SK-N-SH treated with all-trans-retinoic acid at 6 μM for 48 hours (cell line): Measurements from ENCODE around the gene ETV6.

Source experiments
- ATAC-seq: fragments of 200-7000 bp; cut with Tn5 transposase; 3 replicates; pipeline ENCODE4 v1.9.1; 2020; ENCODE audit warnings: mild to moderate bottlenecking, moderate library complexity
- ARNTL ChIP-seq: fragments of 450-650 bp; formaldehyde crosslinking; IDR thresholded peaks from 2 replicates; pipeline ENCODE4 v1.5.0; 2020; ENCODE audit warnings: low read depth, mild to moderate bottlenecking, moderate library complexity, borderline replicate concordance
- BACH2 ChIP-seq: fragments of 250-450 bp; sonication (Bioruptor Pico); IDR thresholded peaks from 2 replicates; pipeline ENCODE4 v1.9.0; 2021; ENCODE audit warnings: mild to moderate bottlenecking, borderline replicate concordance
- CSDC2 ChIP-seq: fragments of 250-450 bp; sonication (Bioruptor Pico); IDR thresholded peaks from 2 replicates; pipeline ENCODE4 v1.5.0; 2020; ENCODE audit warnings: mild to moderate bottlenecking, moderate library complexity
- ESRRG ChIP-seq: fragments of 250-450 bp; sonication (Bioruptor Pico); IDR thresholded peaks from 2 replicates; pipeline ENCODE4 v1.6.1; 2021; ENCODE audit warnings: mild to moderate bottlenecking
- ISL1 ChIP-seq: fragments of 250-450 bp; sonication (Bioruptor Pico); IDR thresholded peaks from 2 replicates; pipeline ENCODE4 v2.1.2; 2022; ENCODE audit warnings: mild to moderate bottlenecking, moderate library complexity
- PPARA ChIP-seq: fragments of 250-450 bp; sonication (Bioruptor Pico); IDR thresholded peaks from 2 replicates; pipeline ENCODE4 v1.5.0; 2020; ENCODE audit warnings: mild to moderate bottlenecking, borderline replicate concordance
- RARB ChIP-seq: fragments of 250-450 bp; sonication (Bioruptor Pico); IDR thresholded peaks from 2 replicates; pipeline ENCODE4 v1.8.0; 2021; ENCODE audit warnings: mild to moderate bottlenecking, moderate library complexity
- SNAI2 ChIP-seq: fragments of 250-450 bp; sonication (Bioruptor Pico); IDR thresholded peaks from 2 replicates; pipeline ENCODE4 v1.5.0; 2020; ENCODE audit warnings: mild to moderate bottlenecking, moderate library complexity
- TCF4 ChIP-seq: fragments of 250-450 bp; sonication (Bioruptor Pico); IDR thresholded peaks from 2 replicates; pipeline ENCODE4 v1.8.0; 2021; ENCODE audit warnings: mild to moderate bottlenecking, moderate library complexity, borderline replicate concordance
- TOX ChIP-seq: fragments of 250-450 bp; sonication (Bioruptor Pico); IDR thresholded peaks from 2 replicates; pipeline ENCODE4 v1.8.0; 2021; ENCODE audit warnings: mild to moderate bottlenecking, moderate library complexity, borderline replicate concordance
- ZC3H10 ChIP-seq: fragments of 250-450 bp; sonication (Bioruptor Pico); IDR thresholded peaks from 2 replicates; pipeline ENCODE4 v1.5.1; 2021; ENCODE audit warnings: mild to moderate bottlenecking, moderate library complexity
- ZFP3 ChIP-seq: fragments of 250-450 bp; sonication (Bioruptor Pico); IDR thresholded peaks from 2 replicates; pipeline ENCODE4 v1.5.0; 2020; ENCODE audit warnings: mild to moderate bottlenecking, moderate library complexity
- ZFP30 ChIP-seq: fragments of 450-650 bp; formaldehyde crosslinking; IDR thresholded peaks from 2 replicates; pipeline ENCODE4 v1.5.0; 2022; ENCODE audit warnings: mild to moderate bottlenecking, moderate library complexity
- ZNF565 ChIP-seq: fragments of 450-650 bp; formaldehyde crosslinking; conservative IDR thresholded peaks from 2 replicates; pipeline ENCODE4 v1.5.0; 2020; ENCODE audit warnings: low read depth, mild to moderate bottlenecking, moderate library complexity
- ZNF70 ChIP-seq: fragments of 450-650 bp; formaldehyde crosslinking; IDR thresholded peaks from 2 replicates; pipeline ENCODE4 v1.5.0; 2020; ENCODE audit warnings: mild to moderate bottlenecking, moderate library complexity
- ZNF8 ChIP-seq: fragments of 450-650 bp; formaldehyde crosslinking; IDR thresholded peaks from 2 replicates; pipeline ENCODE4 v1.5.0; 2020; ENCODE audit warnings: mild to moderate bottlenecking, moderate library complexity
- TF ChIP-seq, protein P1 (sequence below): fragments of 250-450 bp; sonication (Bioruptor Pico); IDR thresholded peaks from 2 replicates; pipeline ENCODE4 v1.5.1; 2020; ENCODE audit warnings: low read depth, mild to moderate bottlenecking, moderate library complexity
- TF ChIP-seq, protein P2 (sequence below): fragments of 250-450 bp; sonication (Bioruptor Pico); IDR thresholded peaks from 2 replicates; pipeline ENCODE4 v1.8.0; 2020; ENCODE audit warnings: mild to moderate bottlenecking, moderate library complexity, borderline replicate concordance
- TF ChIP-seq, protein P3 (sequence below): fragments of 250-450 bp; sonication (Bioruptor Pico); IDR thresholded peaks from 2 replicates; pipeline ENCODE4 v1.5.0; 2020; ENCODE audit warnings: mild to moderate bottlenecking, moderate library complexity
- TF ChIP-seq, protein P4 (sequence below): fragments of 250-450 bp; sonication (Bioruptor Pico); IDR thresholded peaks from 2 replicates; pipeline ENCODE4 v1.5.1; 2021; ENCODE audit warnings: mild to moderate bottlenecking, moderate library complexity
- TF ChIP-seq, protein P5 (sequence below): fragments of 250-450 bp; sonication (Bioruptor Pico); IDR thresholded peaks from 2 replicates; pipeline ENCODE4 v1.8.0; 2021; ENCODE audit warnings: low read depth, mild to moderate bottlenecking, moderate library complexity, borderline replicate concordance

Gene ETV6

DNA sequence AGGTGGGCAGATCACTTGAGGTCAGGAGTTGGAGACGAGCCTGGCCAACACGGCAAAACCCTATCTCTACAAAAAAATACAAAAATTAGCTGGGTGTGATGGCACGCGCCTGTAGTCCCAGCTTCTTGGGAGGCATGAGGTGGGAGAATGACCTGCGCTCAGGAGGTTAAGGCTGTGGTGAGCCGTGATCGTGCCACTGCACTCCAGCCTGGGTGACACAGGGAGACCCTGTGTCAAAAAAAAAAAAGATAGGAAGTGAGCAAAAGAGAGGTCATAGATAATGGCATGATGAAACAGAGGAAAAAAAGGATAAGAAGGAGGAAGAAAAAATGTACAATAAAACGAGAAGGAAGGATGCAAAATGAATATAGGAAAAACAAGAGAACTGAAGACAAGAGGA, 159.5 kb downstream of the ETV6 start:
- TF ChIP-seq, protein P1, sequence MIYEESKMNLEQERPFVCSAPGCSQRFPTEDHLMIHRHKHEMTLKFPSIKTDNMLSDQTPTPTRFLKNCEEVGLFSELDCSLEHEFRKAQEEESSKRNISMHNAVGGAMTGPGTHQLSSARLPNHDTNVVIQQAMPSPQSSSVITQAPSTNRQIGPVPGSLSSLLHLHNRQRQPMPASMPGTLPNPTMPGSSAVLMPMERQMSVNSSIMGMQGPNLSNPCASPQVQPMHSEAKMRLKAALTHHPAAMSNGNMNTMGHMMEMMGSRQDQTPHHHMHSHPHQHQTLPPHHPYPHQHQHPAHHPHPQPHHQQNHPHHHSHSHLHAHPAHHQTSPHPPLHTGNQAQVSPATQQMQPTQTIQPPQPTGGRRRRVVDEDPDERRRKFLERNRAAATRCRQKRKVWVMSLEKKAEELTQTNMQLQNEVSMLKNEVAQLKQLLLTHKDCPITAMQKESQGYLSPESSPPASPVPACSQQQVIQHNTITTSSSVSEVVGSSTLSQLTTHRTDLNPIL (CRISPR knock-in tag): no peak
- TF ChIP-seq, protein P2, sequence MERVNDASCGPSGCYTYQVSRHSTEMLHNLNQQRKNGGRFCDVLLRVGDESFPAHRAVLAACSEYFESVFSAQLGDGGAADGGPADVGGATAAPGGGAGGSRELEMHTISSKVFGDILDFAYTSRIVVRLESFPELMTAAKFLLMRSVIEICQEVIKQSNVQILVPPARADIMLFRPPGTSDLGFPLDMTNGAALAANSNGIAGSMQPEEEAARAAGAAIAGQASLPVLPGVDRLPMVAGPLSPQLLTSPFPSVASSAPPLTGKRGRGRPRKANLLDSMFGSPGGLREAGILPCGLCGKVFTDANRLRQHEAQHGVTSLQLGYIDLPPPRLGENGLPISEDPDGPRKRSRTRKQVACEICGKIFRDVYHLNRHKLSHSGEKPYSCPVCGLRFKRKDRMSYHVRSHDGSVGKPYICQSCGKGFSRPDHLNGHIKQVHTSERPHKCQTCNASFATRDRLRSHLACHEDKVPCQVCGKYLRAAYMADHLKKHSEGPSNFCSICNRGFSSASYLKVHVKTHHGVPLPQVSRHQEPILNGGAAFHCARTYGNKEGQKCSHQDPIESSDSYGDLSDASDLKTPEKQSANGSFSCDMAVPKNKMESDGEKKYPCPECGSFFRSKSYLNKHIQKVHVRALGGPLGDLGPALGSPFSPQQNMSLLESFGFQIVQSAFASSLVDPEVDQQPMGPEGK (CRISPR knock-in tag): no peak
- TF ChIP-seq ZNF8 (CRISPR knock-in tag) (no peak), ZFP3 (CRISPR knock-in tag) (no peak), BACH2 (CRISPR knock-in tag) (no peak), SNAI2 (CRISPR knock-in tag) (no peak), ZC3H10 (CRISPR knock-in tag) (no peak), ISL1 (CRISPR knock-in tag) (no peak), ESRRG (CRISPR knock-in tag) (no peak), RARB (CRISPR knock-in tag) (no peak), ARNTL (CRISPR knock-in tag) (no peak)
- TF ChIP-seq, protein P3, sequence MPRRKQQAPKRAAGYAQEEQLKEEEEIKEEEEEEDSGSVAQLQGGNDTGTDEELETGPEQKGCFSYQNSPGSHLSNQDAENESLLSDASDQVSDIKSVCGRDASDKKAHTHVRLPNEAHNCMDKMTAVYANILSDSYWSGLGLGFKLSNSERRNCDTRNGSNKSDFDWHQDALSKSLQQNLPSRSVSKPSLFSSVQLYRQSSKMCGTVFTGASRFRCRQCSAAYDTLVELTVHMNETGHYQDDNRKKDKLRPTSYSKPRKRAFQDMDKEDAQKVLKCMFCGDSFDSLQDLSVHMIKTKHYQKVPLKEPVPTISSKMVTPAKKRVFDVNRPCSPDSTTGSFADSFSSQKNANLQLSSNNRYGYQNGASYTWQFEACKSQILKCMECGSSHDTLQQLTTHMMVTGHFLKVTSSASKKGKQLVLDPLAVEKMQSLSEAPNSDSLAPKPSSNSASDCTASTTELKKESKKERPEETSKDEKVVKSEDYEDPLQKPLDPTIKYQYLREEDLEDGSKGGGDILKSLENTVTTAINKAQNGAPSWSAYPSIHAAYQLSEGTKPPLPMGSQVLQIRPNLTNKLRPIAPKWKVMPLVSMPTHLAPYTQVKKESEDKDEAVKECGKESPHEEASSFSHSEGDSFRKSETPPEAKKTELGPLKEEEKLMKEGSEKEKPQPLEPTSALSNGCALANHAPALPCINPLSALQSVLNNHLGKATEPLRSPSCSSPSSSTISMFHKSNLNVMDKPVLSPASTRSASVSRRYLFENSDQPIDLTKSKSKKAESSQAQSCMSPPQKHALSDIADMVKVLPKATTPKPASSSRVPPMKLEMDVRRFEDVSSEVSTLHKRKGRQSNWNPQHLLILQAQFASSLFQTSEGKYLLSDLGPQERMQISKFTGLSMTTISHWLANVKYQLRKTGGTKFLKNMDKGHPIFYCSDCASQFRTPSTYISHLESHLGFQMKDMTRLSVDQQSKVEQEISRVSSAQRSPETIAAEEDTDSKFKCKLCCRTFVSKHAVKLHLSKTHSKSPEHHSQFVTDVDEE (CRISPR knock-in tag): no peak
- TF ChIP-seq, protein P4, sequence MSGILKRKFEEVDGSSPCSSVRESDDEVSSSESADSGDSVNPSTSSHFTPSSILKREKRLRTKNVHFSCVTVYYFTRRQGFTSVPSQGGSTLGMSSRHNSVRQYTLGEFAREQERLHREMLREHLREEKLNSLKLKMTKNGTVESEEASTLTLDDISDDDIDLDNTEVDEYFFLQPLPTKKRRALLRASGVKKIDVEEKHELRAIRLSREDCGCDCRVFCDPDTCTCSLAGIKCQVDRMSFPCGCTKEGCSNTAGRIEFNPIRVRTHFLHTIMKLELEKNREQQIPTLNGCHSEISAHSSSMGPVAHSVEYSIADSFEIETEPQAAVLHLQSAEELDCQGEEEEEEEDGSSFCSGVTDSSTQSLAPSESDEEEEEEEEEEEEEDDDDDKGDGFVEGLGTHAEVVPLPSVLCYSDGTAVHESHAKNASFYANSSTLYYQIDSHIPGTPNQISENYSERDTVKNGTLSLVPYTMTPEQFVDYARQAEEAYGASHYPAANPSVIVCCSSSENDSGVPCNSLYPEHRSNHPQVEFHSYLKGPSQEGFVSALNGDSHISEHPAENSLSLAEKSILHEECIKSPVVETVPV (CRISPR knock-in tag): no peak
- ATAC-seq: no peak

DNA sequence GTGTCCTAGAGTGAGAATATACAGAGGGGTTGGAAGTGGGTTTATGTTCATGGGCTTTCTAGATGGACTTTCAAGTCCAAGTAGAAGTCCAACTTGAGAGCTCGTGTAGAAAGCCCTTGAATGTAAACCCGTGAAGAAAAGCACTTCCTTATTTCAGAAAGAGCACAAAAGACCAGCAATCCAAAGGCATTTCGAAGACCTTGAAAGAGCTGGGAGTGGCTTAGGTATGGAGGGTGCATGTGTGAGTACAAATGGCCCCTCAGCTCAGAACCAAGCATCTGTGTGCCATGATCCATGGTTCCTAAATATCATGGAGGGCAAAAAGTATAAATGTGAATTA, 160.7 kb downstream of the ETV6 start:
- ATAC-seq: no peak
- no peak for TF ChIP-seq TOX (CRISPR knock-in tag)
- TF ChIP-seq ESRRG (CRISPR knock-in tag): no peak
- TF ChIP-seq ZC3H10 (CRISPR knock-in tag): no peak
- no peak for TF ChIP-seq ZFP30
- no peak for TF ChIP-seq ZNF70
- TF ChIP-seq SNAI2 (CRISPR knock-in tag): no peak
- no peak for TF ChIP-seq ZNF565
- no peak for TF ChIP-seq BACH2 (CRISPR knock-in tag)
- TF ChIP-seq, protein P3 (CRISPR knock-in tag): no peak
- TF ChIP-seq, all 23 proteins: peak for 0

DNA sequence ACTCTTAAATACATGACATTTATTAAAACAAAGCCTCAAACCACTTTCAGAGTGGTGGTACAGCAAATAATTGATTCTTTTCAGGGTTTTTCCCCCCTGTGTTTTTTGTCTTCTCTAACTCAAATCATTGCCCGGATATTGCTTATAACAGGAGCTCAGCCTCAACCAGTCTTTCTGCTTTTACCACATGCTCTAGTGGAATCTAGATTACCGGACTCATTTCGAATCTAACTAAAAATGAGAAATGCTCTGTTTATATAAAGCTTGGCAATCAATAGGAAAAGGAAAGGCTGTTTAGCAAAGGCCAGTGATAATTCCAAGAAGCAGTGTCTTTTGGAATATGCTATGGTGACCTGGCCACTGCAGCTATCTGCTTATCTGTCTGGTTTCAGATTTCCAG, 161.5 kb downstream of the ETV6 start:
- ATAC-seq: no peak
- TF ChIP-seq RARB (CRISPR knock-in tag) (no peak), ZNF70 (no peak), ZNF8 (CRISPR knock-in tag) (no peak), TOX (CRISPR knock-in tag) (no peak), TCF4 (CRISPR knock-in tag) (no peak), CSDC2 (CRISPR knock-in tag) (no peak), PPARA (no peak), ZFP30 (no peak), BACH2 (CRISPR knock-in tag) (no peak)
- TF ChIP-seq, protein P5, sequence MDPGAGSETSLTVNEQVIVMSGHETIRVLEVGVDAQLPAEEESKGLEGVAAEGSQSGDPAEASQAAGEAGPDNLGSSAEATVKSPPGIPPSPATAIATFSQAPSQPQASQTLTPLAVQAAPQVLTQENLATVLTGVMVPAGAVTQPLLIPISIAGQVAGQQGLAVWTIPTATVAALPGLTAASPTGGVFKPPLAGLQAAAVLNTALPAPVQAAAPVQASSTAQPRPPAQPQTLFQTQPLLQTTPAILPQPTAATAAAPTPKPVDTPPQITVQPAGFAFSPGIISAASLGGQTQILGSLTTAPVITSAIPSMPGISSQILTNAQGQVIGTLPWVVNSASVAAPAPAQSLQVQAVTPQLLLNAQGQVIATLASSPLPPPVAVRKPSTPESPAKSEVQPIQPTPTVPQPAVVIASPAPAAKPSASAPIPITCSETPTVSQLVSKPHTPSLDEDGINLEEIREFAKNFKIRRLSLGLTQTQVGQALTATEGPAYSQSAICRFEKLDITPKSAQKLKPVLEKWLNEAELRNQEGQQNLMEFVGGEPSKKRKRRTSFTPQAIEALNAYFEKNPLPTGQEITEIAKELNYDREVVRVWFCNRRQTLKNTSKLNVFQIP (CRISPR knock-in tag): no peak
- TF ChIP-seq, protein P2 (CRISPR knock-in tag): no peak
- TF ChIP-seq, protein P4 (CRISPR knock-in tag): no peak
